ENCODE measurements around the gene MILR1.

- TF ChIP-seq CTCF (conservative IDR thresholded peaks at IDR 0.05) (no peak), ZFX (IDR thresholded peaks at IDR 0.05) (no peak)
Observed at GRCh38 chr17:64447526-64447925, 1.4 kb upstream of the MILR1 start.
